A673 (cell line): ENCODE results near the gene CYTL1.

Source experiments
- CTCF ChIP-seq: fragments of 300-800, 200-600 bp; sonication (generic); conservative IDR thresholded peaks from 2 replicates; pipeline ENCODE4 v1.5.1; 2017; ENCODE audit warnings: low read depth, mild to moderate bottlenecking, antibody characterized with exemption, low read length, moderate library complexity, mixed read lengths
- EZH2 ChIP-seq: fragments of 200-600 bp; sonication (generic); IDR thresholded peaks from 2 replicates; pipeline ENCODE4 v1.6.1; 2017; ENCODE audit warnings: borderline replicate concordance, low read depth, mild to moderate bottlenecking, mixed read lengths, antibody characterized with exemption, low read length; ENCODE audit not compliant: poor library complexity, severe bottlenecking

- TF ChIP-seq EZH2 (no peak), CTCF (no peak)
Observed at GRCh38 chr4:5012244-5012898, 6.9 kb downstream of the CYTL1 start.
